LNCaP clone FGC (cell line): Measurements from ENCODE around the gene ST6GALNAC3.

Experiments used
- DNase-seq: peaks from one replicate; pipeline ENCODE4 v3.0.0-alpha.2; 2011; ENCODE audit warnings: low read depth
- H3K4me3 ChIP-seq: 2 replicates; pipeline ENCODE4 v1.5.1; 2011; ENCODE audit warnings: mild to moderate bottlenecking, low read depth, low read length, control low read depth
- CTCF ChIP-seq: IDR thresholded peaks from 2 replicates; pipeline ENCODE4 v1.5.1; 2012; ENCODE audit warnings: mild to moderate bottlenecking; ENCODE audit not compliant: control insufficient read depth, insufficient read depth; ENCODE audit errors: extremely low read depth

ST6GALNAC3 gene

GRCh38 chr1:76053021-76053420 is 21.5 kb upstream of the ST6GALNAC3 start:
- no peak overlapping the region for H3K4me3 ChIP-seq
- no peak for DNase-seq
- TF ChIP-seq CTCF, result no peak

DNA sequence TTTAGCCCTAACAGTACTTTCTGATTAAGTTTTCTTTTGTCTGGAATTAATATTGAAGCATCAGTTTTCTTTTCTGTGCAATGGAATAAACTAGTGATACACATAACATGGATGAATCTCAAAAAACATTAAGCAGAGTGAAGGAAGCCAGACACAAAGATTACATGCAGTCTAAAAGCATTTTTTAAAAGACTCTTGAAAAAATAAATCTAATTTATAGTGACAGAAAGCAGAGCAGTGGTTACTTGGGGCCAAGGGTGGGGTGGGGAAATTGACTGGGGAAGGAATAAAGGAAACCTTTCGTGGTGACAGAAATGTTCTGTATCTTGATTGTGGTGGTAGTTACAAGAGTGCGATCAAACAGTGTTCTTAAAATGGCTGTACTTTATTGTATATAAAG is 20.2 kb upstream of the ST6GALNAC3 start:
- H3K4me3 ChIP-seq, result no peak overlapping the region
- no peak for DNase-seq
- no peak for TF ChIP-seq CTCF

GRCh38 chr1:76055987-76056386 is 18.6 kb upstream of the ST6GALNAC3 start:
- no peak for TF ChIP-seq CTCF
- DNase-seq, result no peak
- no peak overlapping the region for H3K4me3 ChIP-seq

- no peak for DNase-seq
- no peak overlapping the region for H3K4me3 ChIP-seq
- TF ChIP-seq CTCF, result no peak
Measured at GRCh38 chr1:76059451-76059850, 15.1 kb upstream of the ST6GALNAC3 start.

DNA sequence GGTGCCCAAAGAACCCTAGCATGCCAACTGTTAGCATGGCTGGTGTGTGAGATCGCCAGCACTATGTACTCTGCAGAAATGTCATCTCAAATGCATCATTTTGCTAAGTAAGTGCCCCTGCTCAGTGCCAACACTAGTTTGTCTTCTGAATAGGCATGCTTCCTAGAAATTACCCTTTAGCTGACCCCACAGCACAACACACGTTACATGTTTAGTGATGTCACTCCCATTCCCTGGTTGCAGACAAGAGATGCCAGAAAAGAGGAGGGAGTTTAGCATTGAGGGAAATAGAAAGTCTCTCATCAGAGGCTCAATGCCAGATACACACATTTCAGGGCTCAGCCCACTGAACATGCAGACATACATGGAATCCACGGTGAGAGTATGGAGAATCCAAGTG is 9.3 kb upstream of the ST6GALNAC3 start:
- H3K4me3 ChIP-seq, result no peak overlapping the region
- no peak for DNase-seq
- no peak for TF ChIP-seq CTCF

DNA sequence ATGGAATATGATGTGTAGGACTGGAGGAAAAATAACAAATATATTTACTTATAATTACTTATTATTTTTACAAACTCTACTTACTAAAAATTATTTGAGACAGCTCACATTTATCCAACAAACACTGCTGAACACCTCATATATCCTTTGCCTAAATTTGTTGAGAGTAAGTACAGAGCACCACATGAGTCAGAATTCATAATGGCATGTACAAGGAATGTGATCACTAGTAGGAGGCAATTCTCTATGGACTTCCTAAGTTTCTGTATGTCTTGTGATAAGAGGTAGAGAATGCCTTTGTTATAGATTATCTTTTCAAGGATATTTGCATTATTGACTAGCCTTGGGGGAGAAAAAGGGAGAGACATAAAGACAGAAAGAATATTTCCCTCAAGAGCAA is 8.2 kb upstream of the ST6GALNAC3 start:
- H3K4me3 ChIP-seq, result no peak overlapping the region
- DNase-seq, result no peak
- TF ChIP-seq CTCF, result no peak

DNA sequence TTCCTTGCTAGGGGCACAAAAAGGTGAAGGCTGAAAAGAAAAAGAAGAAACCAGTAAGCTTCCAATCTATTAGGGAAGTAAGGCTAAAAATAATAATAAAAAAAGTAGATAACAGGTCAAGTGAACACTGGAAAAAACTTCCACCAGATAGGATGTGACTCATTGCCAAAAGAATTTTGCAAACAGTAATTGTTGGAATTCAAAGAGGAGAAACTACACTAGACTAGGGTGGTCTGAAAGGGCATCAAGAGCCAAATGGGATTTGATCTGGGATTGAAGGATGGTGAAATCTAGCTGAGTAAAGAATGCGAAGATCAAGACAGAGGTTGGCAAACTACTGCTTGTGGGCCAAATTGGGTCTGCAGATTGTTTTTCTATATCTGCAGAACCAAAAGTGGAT is 6.0 kb upstream of the ST6GALNAC3 start:
- TF ChIP-seq CTCF, result no peak

More for the DNA sequence above, 6.0 kb upstream of the ST6GALNAC3 start:
- DNase-seq, result no peak
- no peak overlapping the region for H3K4me3 ChIP-seq
